Muscle of back (tissue), 13 donors: ENCODE results near the gene IST1. TPM values are rescaled to one million over a fixed set of nuclear protein-coding genes. Genes with fewer than 3 reads are reported as not detected.
"Not testable (repeated sequence)": the region's sequence is repeated elsewhere in the genome, so short reads cannot be mapped to it uniquely, and the experiment has no call there.

Experiments
- DNase-seq, 3 donors: peaks; one replicate each; pipeline versions ENCODE4 v3.0.0 to v3.0.0-alpha.2; 2013
- long read RNA-seq, 9 donors: transcript quantifications; one replicate each; lab custom pipeline, GENCODE V29; 2026
- polyA plus RNA-seq, 10 donors: library from polyadenylated mRNA; unstranded; fragments of 120-200 nt; gene quantifications; one replicate each; pipeline ENCODE4 v1.2.1, GENCODE V29; 2013; ENCODE audit not compliant: insufficient read length in 10 of 10

IST1 gene
- polyA plus RNA-seq: 100 to 1,000 TPM; 116 to 209 (median 161) TPM
- long read RNA-seq, donor 1, full-length matches to known transcripts: 17 of 17 reads
- long read RNA-seq, donor 1, partial matches to known transcripts: 0 of 17 reads
- long read RNA-seq, donor 1, other reads (novel, unspliced or antisense): 0 of 17 reads
- long read RNA-seq, donor 2, full-length matches to known transcripts: 11 of 11 reads
- long read RNA-seq, donor 2, partial matches to known transcripts: 0 of 11 reads
- long read RNA-seq, donor 2, other reads (novel, unspliced or antisense): 0 of 11 reads
- long read RNA-seq, donor 3: 0 reads
- long read RNA-seq, donor 4, full-length matches to known transcripts: 18 of 18 reads
- long read RNA-seq, donor 4, partial matches to known transcripts: 0 of 18 reads
- long read RNA-seq, donor 4, other reads (novel, unspliced or antisense): 0 of 18 reads
- long read RNA-seq, donor 5, full-length matches to known transcripts: 22 of 22 reads
- long read RNA-seq, donor 5, partial matches to known transcripts: 0 of 22 reads
- long read RNA-seq, donor 5, other reads (novel, unspliced or antisense): 0 of 22 reads
- long read RNA-seq, donor 6, full-length matches to known transcripts: 33 of 39 reads
- long read RNA-seq, donor 6, partial matches to known transcripts: 6 of 39 reads
- long read RNA-seq, donor 6, other reads (novel, unspliced or antisense): 0 of 39 reads
- long read RNA-seq, donor 7, full-length matches to known transcripts: 15 of 29 reads
- long read RNA-seq, donor 7, partial matches to known transcripts: 14 of 29 reads
- long read RNA-seq, donor 7, other reads (novel, unspliced or antisense): 0 of 29 reads
- long read RNA-seq, donor 8, full-length matches to known transcripts: 17 of 17 reads
- long read RNA-seq, donor 8, partial matches to known transcripts: 0 of 17 reads
- long read RNA-seq, donor 8, other reads (novel, unspliced or antisense): 0 of 17 reads
- long read RNA-seq, donor 9, full-length matches to known transcripts: 4 of 4 reads
- long read RNA-seq, donor 9, partial matches to known transcripts: 0 of 4 reads
- long read RNA-seq, donor 9, other reads (novel, unspliced or antisense): 0 of 4 reads

GRCh38 chr16:71894921-71895678 lies at the start of gene IST1:
Gene IST1, plus strand, starts transcription at chr16:71895531. Its CDS starts 20,110 bp downstream, at chr16:71915641.
- peak; percentile 98 to 99 (median 98) for DNase-seq

GRCh38 chr16:71845639-71846430 lies 49.5 kb upstream of the IST1 start, which contains the start of gene ATXN1L:
Gene ATXN1L, plus strand, starts transcription at chr16:71845976. Its CDS starts 3,765 bp downstream, at chr16:71849741.
- DNase-seq: peak; percentile 93 to 95 (median 94)

- DNase-seq: peak in 2 of 3 donors; percentile 0 to 12
Observed at GRCh38 chr16:71846431-71846830, 48.9 kb upstream of the IST1 start.

GRCh38 chr16:71847096-71847495 lies 48.2 kb upstream of the IST1 start:
- DNase-seq: no peak

GRCh38 chr16:71848622-71849021 lies 46.7 kb upstream of the IST1 start:
- no peak for DNase-seq

GRCh38 chr16:71851746-71852145 lies 43.6 kb upstream of the IST1 start:
- DNase-seq: peak in 2 of 3 donors; percentile 10 to 40

- DNase-seq: no peak
Observed at GRCh38 chr16:71852158-71852557, 43.2 kb upstream of the IST1 start.

GRCh38 chr16:71852561-71852960 lies 42.8 kb upstream of the IST1 start:
- no peak for DNase-seq

- DNase-seq: no peak
Observed at GRCh38 chr16:71853413-71853812, 41.9 kb upstream of the IST1 start.

GRCh38 chr16:71854369-71854948 lies 40.9 kb upstream of the IST1 start:
- no peak for DNase-seq

GRCh38 chr16:71855937-71856662 lies 39.2 kb upstream of the IST1 start:
- no peak for DNase-seq

GRCh38 chr16:71859762-71860521 lies 35.4 kb upstream of the IST1 start:
- no peak for DNase-seq

GRCh38 chr16:71863995-71864394 lies 31.3 kb upstream of the IST1 start:
- DNase-seq: no peak

- DNase-seq: no peak
Observed at GRCh38 chr16:71865173-71865863, 30.0 kb upstream of the IST1 start.

- not testable (repeated sequence) for DNase-seq
Observed at GRCh38 chr16:71867175-71867574, 28.2 kb upstream of the IST1 start.

GRCh38 chr16:71867939-71868338 lies 27.4 kb upstream of the IST1 start:
- DNase-seq: peak; percentile 8 to 26 (median 15)

GRCh38 chr16:71869089-71869488 lies 26.2 kb upstream of the IST1 start:
- DNase-seq: no peak

GRCh38 chr16:71870818-71871217 lies 24.5 kb upstream of the IST1 start:
- DNase-seq: no peak
